GM19035 (cell line): ENCODE measurements around the gene EXOC3L2.

Experiments
- ATAC-seq: cut with Tn5 transposase; IDR thresholded peaks from one replicate; pipeline ENCODE4 v1.9.1; 2021; ENCODE audit not compliant: unreplicated experiment

The EXOC3L2 gene

GRCh38 chr19:45223879-45224278 lies 21.3 kb downstream of the EXOC3L2 start:
- no peak for ATAC-seq

- ATAC-seq: no peak
These were observed 22.5 kb downstream of the EXOC3L2 start for GRCh38 chr19:45222724-45223123.

GRCh38 chr19:45218911-45219743 lies 26.1 kb downstream of the EXOC3L2 start:
- no peak for ATAC-seq

GRCh38 chr19:45218426-45218825 lies 26.8 kb downstream of the EXOC3L2 start:
- ATAC-seq: no peak

- no peak for ATAC-seq
These were observed 27.3 kb downstream of the EXOC3L2 start for GRCh38 chr19:45217957-45218334.

GRCh38 chr19:45217193-45217956 lies 27.8 kb downstream of the EXOC3L2 start:
- no peak for ATAC-seq

- no peak for ATAC-seq
These were observed 28.5 kb downstream of the EXOC3L2 start for GRCh38 chr19:45216667-45217066.

- ATAC-seq: no peak
These were observed 29.6 kb downstream of the EXOC3L2 start for GRCh38 chr19:45215391-45216191.

- ATAC-seq: no peak
These were observed 32.2 kb downstream of the EXOC3L2 start for GRCh38 chr19:45213031-45213430.

- no peak for ATAC-seq
These were observed 33.3 kb downstream of the EXOC3L2 start for GRCh38 chr19:45211751-45212381.

- no peak for ATAC-seq
These were observed 38.9 kb downstream of the EXOC3L2 start for GRCh38 chr19:45206328-45206727.

GRCh38 chr19:45205810-45206209 lies 39.4 kb downstream of the EXOC3L2 start:
- ATAC-seq: no peak

- ATAC-seq: no peak
These were observed 42.6 kb downstream of the EXOC3L2 start for GRCh38 chr19:45202637-45203036.

- ATAC-seq: no peak
These were observed 44.6 kb downstream of the EXOC3L2 start for GRCh38 chr19:45200568-45200967.

GRCh38 chr19:45195764-45196163 lies 49.4 kb downstream of the EXOC3L2 start:
- ATAC-seq: no peak

- no peak for ATAC-seq
These were observed 53.8 kb downstream of the EXOC3L2 start for GRCh38 chr19:45191375-45191774.

GRCh38 chr19:45189971-45190370 lies 55.2 kb downstream of the EXOC3L2 start:
- no peak for ATAC-seq

GRCh38 chr19:45187421-45188100 lies 57.6 kb downstream of the EXOC3L2 start:
- ATAC-seq: no peak

GRCh38 chr19:45186509-45187334 lies 58.5 kb downstream of the EXOC3L2 start:
- no peak for ATAC-seq

- no peak for ATAC-seq
These were observed 61.1 kb downstream of the EXOC3L2 start for GRCh38 chr19:45184115-45184514.
